Erythroblast (primary cell): ENCODE data around the gene PIGA.

Experiments used
- GATA1 ChIP-seq: IDR thresholded peaks from 2 replicates; pipeline ENCODE4 v1.6.1; 2011; ENCODE audit warnings: low read depth, mild to moderate bottlenecking, control low read depth, low read length, moderate library complexity
- POLR2A ChIP-seq: IDR thresholded peaks from 2 replicates; pipeline ENCODE4 v1.6.1; 2011; ENCODE audit warnings: mild to moderate bottlenecking, low read length

- TF ChIP-seq POLR2A = no peak
- TF ChIP-seq GATA1 = no peak
Measured at GRCh38 chrX:15293451-15293850, 41.9 kb downstream of the PIGA start.
